Adrenal gland (tissue), 12 donors: ENCODE measurements around the gene IL1R2. TPM values are rescaled to one million over a fixed set of nuclear protein-coding genes. Genes with fewer than 3 reads are reported as not detected.
"Not testable (repeated sequence)": the region's sequence is repeated elsewhere in the genome, so short reads cannot be mapped to it uniquely, and the experiment has no call there.

Experiments used
- DNase-seq, 7 donors: peaks; one replicate each; pipeline ENCODE4 v3.0.0-alpha.2; 2019 to 2020
- H3K27ac ChIP-seq, 5 donors: fragments of 200-600 bp; sonication (generic) in 4 of 5; 1 replicate in 3 of 5; 2 replicates in 2 of 5; pipeline versions ENCODE4 v1.5.1 to v1.8.0; 2016 to 2020; ENCODE audit warnings: mild to moderate bottlenecking in 1 of 5
- H3K27me3 ChIP-seq: fragments of 200-600 bp; 2 replicates; pipeline ENCODE4 v1.8.0; 2021
- H3K36me3 ChIP-seq, 2 donors: fragments of 200-600 bp; replicated peaks in 1 of 2; 1 replicate in 1 of 2; 2 replicates in 1 of 2; pipeline versions ENCODE4 v1.5.1 to v1.8.0; 2018 to 2022
- H3K4me1 ChIP-seq, 2 donors: fragments of 200-600 bp; replicated peaks in 1 of 2; 1 replicate in 1 of 2; 2 replicates in 1 of 2; pipeline versions ENCODE4 v1.5.1 to v1.8.0; 2018 to 2021
- H3K4me3 ChIP-seq, 4 donors: fragments of 200-600 bp; sonication (generic) in 3 of 4; one replicate each; pipeline ENCODE4 v1.5.1; 2016 to 2018
- H3K9me3 ChIP-seq, 3 donors: fragments of 200-600 bp; sonication (generic) in 1 of 3; replicated peaks in 1 of 3; 1 replicate in 2 of 3; 2 replicates in 1 of 3; pipeline versions ENCODE4 v1.5.1 to v1.8.0; 2016 to 2021
- POLR2A ChIP-seq, 2 donors: fragments of 450-650 bp; IDR thresholded peaks; one replicate each; pipeline ENCODE4 v1.6.1; 2017; ENCODE audit warnings: antibody characterized with exemption in 2 of 2, mild to moderate bottlenecking in 2 of 2, moderate library complexity in 1 of 2
- WGBS, 4 donors: extraction: QIAGEN DNeasy Blood & Tissue Kit in 2 of 4; methylation state at CpG; one replicate each; pipeline versions ENCODE4 v1.1.5 to v1.1.7; 2013 to 2017; 5-methylcytosine and 5-hydroxymethylcytosine counted together
- intact Hi-C, 2 donors: fragments of 100-400 bp; cut with DNase I; formaldehyde crosslinking; loops; one replicate each; pipeline versions ENCODE4 v1.14.1 to v1.15.0; 2022 to 2023
- polyA plus RNA-seq, 3 donors: library from polyadenylated mRNA; stranded (reverse); fragments of 200-250 nt in 2 of 3; fragments of 350-450 nt in 1 of 3; fragmentation: Illumina TruSeq in 1 of 3; extraction: RNeasy Lipid Tissue Mini Kit (QIAGEN cat#74804) in 1 of 3; gene quantifications; one replicate each; pipeline ENCODE4 v1.2.3, GENCODE V29; 2013 to 2014
- total RNA-seq, 9 donors: library from RNA; depleted of rRNA in 4 of 9; stranded (reverse); fragments of >200 nt in 4 of 9; fragments of 120-200 nt in 1 of 9; fragmentation: NEBNext Ultra II Directional in 1 of 9; extraction: Animal tissue kit (Norgen Biotek cat#: 25700) in 1 of 9; gene quantifications; one replicate each; pipeline versions ENCODE4 v1.1.0 to v1.2.4, GENCODE V29; 2013 to 2023
- TF ChIP-seq, protein P1 (sequence below), 6 experiments: fragments of 450-650 bp in 4 of 6; fragments of 200-600 bp in 2 of 6; sonication (generic) in 1 of 6; IDR thresholded peaks; 1 replicate in 5 of 6; 2 replicates in 1 of 6; pipeline versions ENCODE4 v1.5.1 to v1.8.0; 2016 to 2021; ENCODE audit warnings: antibody characterized with exemption in 6 of 6, mild to moderate bottlenecking in 2 of 6, moderate library complexity in 1 of 6
- donor health status: healthy with polysubstance abuse.
- donor health status: Bipolar disorder and iron deficiency.
- donor health status: DM: yes; HTN: yes; CAD: no.
- donor health status: DM: no; HTN: no; CAD: no.
- donor health status: DM: no; HTN: no; CAD: no.
- donor health status: DM: yes; HTN: yes; CAD: no.

The IL1R2 gene
- total and polyA plus RNA-seq, 12 donors = 4.5 to 26.0 (median 12.2) TPM

DNA sequence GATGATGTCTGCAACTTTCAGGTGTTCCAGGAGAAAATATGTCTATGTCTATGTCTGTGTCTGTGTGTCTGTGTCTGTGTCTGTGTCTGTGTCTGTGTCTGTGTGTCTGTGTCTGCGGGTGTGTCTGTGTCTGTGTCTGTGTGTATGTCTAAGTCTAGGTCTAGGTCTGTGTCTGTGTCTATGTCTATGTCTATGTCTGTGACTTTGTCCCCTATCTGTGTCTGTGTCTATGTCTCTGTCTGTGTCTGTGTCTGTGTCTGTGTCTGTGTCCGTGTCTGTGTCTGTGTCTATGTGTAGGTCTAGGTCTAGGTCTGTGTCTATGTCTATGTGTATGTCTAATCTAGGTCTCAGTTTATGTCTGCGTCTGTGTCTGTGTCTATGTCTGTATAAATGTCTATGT, 10.5 kb downstream of the IL1R2 start:
- WGBS, 4 donors = 70 to 88% (median 86%) methylated on average over 3 of the region's 3 CpGs
- no peaks in the 10 kb centered on the region for H3K27me3 ChIP-seq
- H3K27ac ChIP-seq = no peak overlapping the region
- no peaks in the 10 kb centered on the region for H3K36me3 ChIP-seq
- intact Hi-C loops = no loop called here
- DNase-seq = no peak
- peaks cover 12 to 22% of the 10 kb centered on the region in 2 donors for H3K4me1 ChIP-seq
- TF ChIP-seq, protein P1, sequence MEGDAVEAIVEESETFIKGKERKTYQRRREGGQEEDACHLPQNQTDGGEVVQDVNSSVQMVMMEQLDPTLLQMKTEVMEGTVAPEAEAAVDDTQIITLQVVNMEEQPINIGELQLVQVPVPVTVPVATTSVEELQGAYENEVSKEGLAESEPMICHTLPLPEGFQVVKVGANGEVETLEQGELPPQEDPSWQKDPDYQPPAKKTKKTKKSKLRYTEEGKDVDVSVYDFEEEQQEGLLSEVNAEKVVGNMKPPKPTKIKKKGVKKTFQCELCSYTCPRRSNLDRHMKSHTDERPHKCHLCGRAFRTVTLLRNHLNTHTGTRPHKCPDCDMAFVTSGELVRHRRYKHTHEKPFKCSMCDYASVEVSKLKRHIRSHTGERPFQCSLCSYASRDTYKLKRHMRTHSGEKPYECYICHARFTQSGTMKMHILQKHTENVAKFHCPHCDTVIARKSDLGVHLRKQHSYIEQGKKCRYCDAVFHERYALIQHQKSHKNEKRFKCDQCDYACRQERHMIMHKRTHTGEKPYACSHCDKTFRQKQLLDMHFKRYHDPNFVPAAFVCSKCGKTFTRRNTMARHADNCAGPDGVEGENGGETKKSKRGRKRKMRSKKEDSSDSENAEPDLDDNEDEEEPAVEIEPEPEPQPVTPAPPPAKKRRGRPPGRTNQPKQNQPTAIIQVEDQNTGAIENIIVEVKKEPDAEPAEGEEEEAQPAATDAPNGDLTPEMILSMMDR (IDR thresholded peaks at IDR 0.05) = no peak
- no peak for TF ChIP-seq POLR2A (IDR thresholded peaks at IDR 0.05)
- H3K9me3 ChIP-seq = no peaks in the 10 kb centered on the region
- no peak overlapping the region for H3K4me3 ChIP-seq

DNA sequence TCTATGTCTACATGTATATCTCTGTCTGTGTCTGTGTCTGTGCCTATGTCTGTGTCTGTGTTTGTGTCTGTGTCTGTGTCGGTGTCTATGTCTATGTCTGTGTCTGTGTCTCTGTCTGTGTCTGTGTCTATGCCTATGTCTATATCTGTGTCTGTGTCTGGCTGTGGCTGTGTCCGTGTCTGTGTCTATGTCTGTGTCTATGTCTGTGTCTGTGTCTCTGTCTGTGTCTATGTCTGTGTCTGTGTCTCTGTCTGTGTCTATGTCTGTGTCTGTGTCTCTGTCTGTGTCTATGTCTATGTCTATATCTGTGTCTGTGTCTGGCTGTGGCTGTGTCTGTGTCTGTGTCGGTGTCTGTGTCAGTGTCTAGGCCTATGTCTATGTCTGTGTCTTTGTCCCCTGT, 11.1 kb downstream of the IL1R2 start:
- WGBS, 4 donors = 85 to 100% (median 97%) methylated on average over 3 of the region's 3 CpGs
- intact Hi-C loops, H3K27ac ChIP-seq, DNase-seq, H3K9me3 ChIP-seq, H3K36me3 ChIP-seq, H3K4me3 ChIP-seq, H3K27me3 ChIP-seq: not testable (repeated sequence)
- H3K4me1 ChIP-seq = peaks cover 12 to 22% of the 10 kb centered on the region in 2 donors

DNA sequence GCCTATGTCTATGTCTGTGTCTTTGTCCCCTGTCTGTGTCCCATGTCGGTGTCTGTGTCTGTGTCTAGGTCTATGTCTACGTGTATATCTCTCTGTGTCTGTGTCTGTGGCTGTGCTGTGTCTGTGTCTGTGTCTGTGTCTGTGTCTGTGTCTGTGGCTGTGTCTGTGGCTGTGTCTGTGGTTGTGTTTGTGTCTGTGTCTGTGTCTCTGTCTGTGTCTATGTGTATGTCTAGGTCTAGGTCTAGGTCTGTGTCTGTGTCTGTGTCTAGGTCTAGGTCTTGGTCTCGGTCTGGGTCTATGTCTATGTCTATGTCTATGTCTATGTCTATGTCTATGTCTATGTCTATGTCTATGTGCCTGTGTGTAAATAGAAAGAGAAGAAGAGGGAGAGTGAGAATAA, 11.9 kb downstream of the IL1R2 start:
- Histone ChIP-seq H3K36me3 (no peaks in the 10 kb centered on the region), H3K27me3 (no peaks in the 10 kb centered on the region), H3K4me3 (no peak overlapping the region), H3K9me3 (no peaks in the 10 kb centered on the region), H3K4me1 (peaks cover 12 to 22% of the 10 kb centered on the region in 2 donors), H3K27ac (peak overlapping the region in 1 of 5 donors; percentile 10)
- TF ChIP-seq, protein P1 (IDR thresholded peaks at IDR 0.05) = no peak
- no peak for TF ChIP-seq POLR2A (IDR thresholded peaks at IDR 0.05)
- DNase-seq = no peak
- intact Hi-C loops = no loop called here
- 94 to 100% (median 97%) methylated on average over 3 of the region's 3 CpGs for WGBS, 4 donors

DNA sequence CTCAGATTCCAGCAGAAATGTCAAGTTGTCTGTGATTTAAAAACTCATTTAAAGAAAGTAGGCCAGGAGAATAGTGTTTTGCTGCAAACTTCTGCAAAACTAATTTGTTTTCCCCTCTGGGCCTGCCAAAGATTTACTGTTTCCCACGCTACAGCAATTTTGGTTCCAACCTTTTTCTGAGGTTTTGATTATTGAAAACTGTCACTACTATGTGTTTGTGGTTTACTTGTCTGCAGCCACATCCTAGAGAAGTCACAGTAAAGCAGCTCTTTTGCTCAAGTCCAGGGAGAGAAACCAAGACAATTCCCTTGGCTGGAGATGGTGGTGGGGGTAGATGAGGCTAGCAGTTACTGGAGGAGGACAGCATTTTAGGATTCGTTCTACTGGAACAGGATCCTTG, 12.8 kb downstream of the IL1R2 start:
- H3K27ac ChIP-seq = peak overlapping the region in 3 of 5 donors; percentile 5 to 61 (median 12)
- no peak for TF ChIP-seq POLR2A (IDR thresholded peaks at IDR 0.05)
- TF ChIP-seq, protein P1 (IDR thresholded peaks at IDR 0.05) = no peak
- H3K9me3 ChIP-seq = no peaks in the 10 kb centered on the region
- no peaks in the 10 kb centered on the region for H3K36me3 ChIP-seq
- no peaks in the 10 kb centered on the region for H3K27me3 ChIP-seq
- WGBS, 4 donors = 20 to 40% (median 30%) methylated on average over 2 of the region's 2 CpGs
- H3K4me1 ChIP-seq = peaks cover 12 to 22% of the 10 kb centered on the region in 2 donors
- intact Hi-C loops = no loop called here
- H3K4me3 ChIP-seq = no peak overlapping the region
- DNase-seq = no peak

DNA sequence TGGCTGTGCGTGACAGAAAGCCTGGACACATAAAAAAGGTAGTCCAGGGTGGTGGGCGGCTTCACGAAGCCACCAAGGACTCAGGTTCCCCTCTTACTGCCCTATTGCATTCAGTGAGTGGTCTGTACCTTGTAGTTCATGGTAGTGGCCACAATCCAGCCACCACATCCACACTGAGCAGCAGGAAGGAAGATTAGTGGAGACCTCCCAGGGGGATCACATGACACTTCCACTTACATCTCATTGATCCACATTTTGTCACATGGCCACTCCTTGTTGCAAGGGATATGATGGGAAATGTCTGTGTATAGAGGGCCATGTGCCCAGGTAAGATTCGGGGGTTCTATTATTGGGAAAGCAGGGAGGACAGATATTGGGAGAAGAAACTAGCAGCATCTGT, 13.7 kb downstream of the IL1R2 start:
- Histone ChIP-seq H3K27ac (peak overlapping the region in 1 of 5 donors; percentile 61), H3K9me3 (no peaks in the 10 kb centered on the region), H3K36me3 (no peaks in the 10 kb centered on the region), H3K4me1 (peaks cover 12 to 22% of the 10 kb centered on the region in 2 donors), H3K27me3 (no peaks in the 10 kb centered on the region), H3K4me3 (no peak overlapping the region)
- intact Hi-C loops = no loop called here
- TF ChIP-seq POLR2A (IDR thresholded peaks at IDR 0.05) = no peak
- TF ChIP-seq, protein P1 (IDR thresholded peaks at IDR 0.05) = no peak
- no peak for DNase-seq
- WGBS, 4 donors = 84 to 95% (median 92%) methylated on average over 4 of the region's 4 CpGs
